Amygdala (tissue), 56 donors: Measurements from ENCODE around the gene ABCC4.

Experiments used
- DNase-seq, 56 donors: peaks; one replicate each; lab custom pipeline; 2025; lab: John Stamatoyannopoulos, UW

The ABCC4 gene

DNA sequence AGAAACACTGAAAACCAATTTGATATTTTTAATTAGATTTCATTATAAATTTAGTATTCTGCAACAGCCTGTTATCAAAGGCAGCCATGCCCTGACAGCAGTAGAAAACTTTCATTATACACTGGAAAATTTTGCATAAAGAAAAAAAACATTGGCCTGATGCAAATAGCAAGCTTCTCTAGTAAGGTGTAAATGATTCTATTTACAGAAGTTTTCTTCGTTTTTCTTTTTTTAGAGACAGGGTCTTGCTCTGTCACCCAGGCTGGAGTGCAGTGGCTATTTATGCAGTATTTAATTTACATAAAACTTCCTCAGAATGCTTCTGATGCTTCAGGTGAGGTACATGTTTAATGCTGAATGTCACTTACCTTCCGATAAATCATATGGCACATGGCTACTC, 67.0 kb downstream of the ABCC4 start:
- no peak for DNase-seq

DNA sequence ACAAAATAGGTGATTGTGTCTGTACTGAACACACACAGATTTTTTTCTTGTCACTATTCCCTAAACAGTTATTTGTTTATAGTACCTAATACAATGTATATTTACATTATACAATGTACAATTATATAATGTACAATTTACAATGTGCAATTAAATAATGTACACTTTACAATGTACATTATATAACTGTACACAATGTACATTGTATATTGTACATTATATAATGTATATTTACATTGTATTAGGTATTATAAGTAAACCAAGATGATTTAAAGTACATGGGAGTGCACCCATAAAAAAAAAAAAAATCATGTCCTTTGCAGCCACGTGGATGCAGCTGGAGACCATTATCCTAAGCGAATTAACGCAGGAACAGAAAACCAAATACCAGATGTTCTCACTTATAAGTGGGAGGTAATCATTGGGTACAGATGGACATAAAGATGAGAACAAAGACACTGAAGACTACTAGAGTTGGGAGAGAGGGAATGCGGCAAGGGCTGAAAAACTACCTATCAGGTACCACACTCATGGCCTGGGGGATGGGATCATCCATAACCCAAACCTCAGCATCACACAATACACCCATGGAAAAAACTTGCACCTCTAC, 68.1 kb downstream of the ABCC4 start:
- no peak for DNase-seq

DNA sequence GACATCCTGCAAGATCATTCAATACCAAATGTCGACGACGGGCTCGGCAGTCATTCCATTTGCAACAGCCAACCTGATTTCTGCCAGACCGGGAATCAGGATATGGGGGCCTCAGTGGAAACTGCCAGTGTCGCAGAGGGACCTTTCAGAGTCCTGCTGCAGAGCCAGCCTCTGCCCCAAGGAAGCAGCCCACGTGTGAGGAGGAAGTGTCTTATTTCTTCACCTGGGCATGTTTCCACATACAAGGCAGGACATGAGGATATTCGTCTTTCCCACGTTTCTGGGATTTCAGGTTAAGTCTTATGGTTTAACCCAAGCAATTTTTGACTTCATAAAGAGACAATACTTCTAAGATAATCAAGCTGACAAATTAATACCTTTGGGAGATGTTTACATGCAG, 69.9 kb downstream of the ABCC4 start:
- DNase-seq: no peak

DNA sequence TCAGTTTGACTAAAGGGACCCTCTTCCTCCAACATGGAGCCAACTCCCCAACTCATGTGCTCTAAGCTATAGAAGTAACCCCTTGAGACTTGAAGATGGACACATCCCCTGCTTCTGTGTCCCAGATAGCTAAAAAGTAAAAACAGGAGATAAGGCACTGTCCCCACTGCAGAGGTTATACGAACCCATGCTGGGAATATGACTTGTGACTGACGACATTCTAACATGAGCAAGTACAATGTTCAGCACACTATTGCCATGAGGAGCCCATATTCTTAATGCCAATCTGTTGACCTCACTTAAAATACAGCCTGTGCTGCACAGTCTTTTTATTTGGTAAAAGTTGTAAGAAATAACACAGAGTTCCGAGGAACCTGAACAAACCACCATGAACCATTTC, 71.4 kb downstream of the ABCC4 start:
- DNase-seq: no peak

DNA sequence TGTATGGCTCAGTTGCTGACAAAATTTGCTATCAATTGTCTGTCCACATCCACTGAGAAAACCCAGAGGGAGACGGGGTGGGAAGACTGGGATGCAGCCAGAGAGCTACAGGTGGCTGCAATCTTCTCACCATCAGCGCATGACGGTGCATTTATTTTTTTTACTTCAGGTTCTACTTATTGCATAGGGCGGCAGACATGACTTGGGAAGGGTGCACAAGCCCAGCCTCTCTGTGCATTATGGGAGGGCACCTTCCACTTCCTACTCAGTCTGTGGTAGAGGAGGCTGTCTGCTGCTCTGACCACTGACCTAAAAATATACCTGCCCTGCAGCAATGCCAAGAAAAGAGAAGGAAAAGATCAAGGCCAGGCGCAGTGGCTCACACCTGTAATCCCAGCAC, 73.1 kb downstream of the ABCC4 start:
- peak in 1 of 56 donors; percentile 3 for DNase-seq

DNA sequence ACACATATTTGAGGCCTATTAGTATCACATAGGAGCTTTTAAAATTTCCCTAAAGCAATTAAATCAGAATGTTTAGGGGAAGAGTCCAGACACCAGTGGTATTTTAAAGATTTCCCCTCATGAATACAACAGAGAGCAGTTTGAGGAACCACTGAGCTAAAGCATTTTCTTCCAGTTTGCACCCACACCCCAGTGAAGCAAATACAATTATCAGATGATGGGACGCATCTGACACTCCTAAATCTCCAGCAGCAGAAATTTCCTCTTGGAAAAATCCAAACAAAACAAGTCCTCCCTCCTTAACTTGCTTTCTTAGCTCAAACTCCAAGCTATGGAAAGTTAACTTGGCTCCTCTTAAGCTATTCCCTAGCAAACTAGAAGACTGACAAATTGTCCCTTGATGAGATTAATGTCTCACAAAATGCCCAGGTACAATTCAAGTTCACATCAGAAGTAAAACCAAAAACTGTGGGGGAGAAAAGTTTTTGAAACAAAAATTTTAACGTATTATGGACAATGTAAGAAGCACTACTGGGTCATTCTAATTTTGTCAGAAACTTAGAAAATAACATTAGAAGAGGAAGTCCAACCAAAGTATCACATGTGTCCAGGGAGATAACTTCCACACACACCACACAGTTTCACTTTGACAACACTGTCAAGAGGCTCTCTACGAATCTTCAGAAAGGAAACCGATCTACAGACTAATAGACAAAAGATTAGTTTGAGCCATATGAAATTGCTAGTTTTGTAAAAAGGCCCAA, 74.1 kb downstream of the ABCC4 start:
- no peak for DNase-seq

DNA sequence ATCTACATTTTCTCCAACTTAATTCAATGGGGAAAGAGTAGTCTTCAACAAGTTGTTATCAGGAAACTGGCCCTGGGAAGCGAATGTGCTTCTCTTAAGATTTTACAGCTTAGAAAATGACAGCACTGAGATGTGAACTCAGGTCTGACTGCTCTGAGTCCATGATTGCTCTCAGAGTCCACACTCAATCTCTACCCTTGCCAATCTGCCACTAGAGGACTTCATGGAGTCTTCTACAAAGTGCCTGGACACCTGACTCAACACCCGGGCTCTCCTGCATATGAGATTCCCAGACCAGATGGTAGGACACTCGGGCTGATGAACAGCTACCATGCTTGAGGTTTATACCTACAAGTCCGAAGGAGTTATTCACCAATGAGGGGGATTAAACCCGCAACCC, 74.8 kb downstream of the ABCC4 start:
- no peak for DNase-seq

DNA sequence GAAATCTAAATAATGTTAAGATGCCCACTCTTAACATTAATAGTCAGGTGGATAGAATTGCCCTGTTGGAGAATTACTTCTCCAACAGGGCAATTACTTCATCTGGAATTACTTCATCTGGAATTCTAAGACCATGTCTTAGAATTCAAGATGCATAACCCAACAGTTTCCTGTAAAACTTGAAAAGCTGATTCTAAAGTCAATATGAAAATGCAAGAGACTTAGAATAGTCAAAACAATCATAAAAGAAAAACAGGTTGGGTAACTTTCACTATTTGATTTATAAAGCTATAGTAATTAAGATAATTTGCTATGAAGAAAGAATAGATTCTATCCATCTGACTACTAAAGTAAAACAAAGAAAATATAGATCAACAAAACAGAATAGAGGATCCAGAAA, 75.2 kb downstream of the ABCC4 start:
- DNase-seq: no peak

DNA sequence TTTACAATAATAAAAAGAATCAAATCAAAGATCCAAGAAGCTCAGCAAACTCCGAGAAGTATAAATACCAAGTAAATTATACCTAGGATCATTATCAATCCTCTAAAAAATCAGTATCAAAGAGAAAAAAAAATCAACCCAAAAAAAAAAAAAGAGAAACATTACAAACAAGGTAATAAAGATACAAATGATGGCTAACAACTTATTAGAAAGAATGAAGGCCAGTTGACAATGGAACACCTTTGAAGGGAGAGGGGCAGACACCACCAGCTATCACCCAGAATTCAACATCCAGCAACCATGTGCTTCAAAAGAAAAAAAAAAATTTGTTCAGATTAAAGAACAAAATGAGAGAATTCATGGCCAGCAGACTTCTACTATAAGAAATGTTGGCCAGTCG, 77.2 kb downstream of the ABCC4 start:
- no peak for DNase-seq

DNA sequence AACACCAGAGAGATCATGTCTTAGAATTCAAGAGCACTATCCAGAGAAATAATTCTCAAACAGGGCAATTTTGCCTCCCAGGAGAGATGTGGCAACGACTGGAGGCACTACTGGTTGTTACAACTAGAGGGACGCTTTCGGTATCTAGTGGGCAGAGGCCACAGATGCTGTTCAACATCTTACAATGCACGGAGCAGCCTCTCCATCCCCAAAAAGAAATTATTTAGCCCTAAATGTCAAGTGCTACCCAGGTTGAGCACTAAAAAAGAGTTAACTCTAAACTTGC, 78.6 kb downstream of the ABCC4 start:
- no peak for DNase-seq

DNA sequence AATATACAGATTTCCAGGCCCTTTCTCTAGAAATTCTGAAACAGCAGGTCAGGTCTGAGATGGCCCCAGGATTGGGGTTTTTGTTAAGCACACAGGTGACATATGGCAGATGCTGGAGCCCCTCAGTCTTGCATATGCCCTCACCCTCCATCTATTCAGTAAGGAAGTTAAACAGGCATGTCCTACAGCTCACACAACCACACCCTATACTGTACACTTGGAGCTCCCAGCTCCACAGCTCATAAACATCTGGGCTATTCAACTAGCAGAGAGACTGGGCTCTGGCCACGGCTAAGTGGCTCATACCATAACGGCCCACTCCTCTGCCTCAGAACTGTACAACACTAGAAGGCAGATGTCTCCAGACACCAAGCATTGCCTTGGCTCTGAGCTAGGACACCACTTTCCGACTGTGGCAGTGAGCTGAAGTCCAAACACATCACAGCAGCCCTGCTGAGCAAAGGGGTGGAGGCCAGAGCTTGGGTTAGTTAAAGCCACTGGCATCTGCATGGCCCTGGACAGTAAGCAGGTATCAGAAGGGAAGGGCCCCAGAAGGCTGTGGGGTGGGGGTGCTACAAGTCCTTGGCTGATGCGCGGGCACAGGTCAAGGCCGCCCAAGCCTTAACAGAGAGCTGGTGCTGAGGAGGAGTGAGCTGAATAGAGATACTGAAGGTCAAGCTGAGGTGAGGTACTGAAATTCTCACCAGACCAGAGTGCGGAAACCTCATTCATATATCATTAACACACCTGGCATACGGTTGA, 79.1 kb downstream of the ABCC4 start:
- DNase-seq: no peak

DNA sequence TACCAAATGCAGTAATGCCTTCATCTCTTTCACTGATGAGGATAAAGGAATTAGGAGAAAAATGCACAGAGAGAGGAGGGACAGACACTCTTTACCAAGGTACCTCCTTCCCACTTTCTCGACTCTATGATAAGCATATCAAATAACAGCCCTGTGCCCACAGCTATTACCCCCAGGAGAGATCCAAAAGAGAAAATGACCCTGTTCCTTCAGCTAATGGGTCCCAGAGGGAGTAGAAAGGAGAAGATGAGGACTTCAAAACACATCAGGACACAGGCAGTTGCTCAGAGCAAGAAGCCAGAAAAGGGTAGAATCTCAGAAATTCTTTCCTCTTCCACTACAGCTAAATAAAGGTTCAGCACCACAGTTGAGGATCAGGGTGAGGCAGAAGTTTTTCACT, 80.6 kb downstream of the ABCC4 start:
- no peak for DNase-seq

DNA sequence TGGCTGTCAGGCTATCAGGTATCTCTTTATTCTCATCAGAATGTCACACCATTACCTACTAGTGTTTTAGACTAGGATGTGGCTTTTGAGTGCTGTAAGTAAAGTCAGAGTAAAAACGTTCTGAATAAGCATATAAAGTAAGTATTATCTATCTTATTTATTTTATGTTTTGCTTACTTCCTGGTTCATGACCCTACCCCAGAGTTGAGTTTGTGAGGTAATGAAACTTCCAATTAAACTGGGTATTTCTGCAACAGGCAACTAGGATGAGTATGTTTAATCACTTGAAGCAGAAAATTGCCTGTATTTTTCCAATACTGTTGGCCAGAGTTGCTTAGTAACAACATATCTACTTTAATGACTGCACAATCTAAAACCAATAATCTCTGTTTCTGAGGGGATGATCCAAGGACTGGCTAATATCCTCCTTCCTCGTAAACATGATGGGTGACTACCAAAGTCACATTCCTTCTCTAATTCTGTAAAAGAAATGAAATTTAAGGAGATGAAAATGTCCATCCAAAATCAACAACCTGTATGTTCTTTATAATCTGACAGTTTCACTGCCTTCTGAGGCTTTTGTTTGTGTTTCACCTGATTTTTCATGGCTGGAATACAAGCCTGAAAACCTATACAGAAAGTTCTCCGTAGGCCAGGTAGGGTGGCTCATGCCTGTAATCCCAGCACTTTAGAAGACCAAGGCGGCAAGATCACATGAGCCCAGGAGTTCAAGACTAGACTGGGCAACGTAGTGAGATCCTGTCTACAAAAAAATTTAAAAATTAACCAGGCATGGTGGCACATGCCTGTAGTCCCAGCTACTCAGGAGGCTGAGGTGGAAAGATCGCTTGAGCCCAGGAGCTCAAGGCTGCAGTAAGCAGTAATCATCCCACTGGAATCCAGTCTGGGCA, 83.1 kb downstream of the ABCC4 start:
- DNase-seq: no peak

DNA sequence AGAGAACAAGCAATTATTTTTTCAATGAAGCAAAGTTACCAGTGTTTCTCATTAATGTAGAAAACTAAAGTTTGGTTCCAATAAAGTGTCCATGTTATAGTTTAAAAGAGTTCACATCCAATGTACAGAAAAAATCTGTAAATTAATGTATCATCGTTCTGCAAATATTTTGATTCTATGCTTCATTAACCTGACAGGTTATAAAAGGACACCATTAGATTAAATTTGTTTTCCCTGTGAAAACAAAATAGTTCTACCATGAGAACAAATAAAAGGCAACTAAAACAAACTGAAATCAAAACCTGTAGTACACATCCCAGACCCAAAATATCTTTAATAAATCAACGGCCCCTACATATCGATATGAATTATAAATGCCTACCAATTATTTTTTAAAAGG, 85.1 kb downstream of the ABCC4 start:
- DNase-seq: no peak

DNA sequence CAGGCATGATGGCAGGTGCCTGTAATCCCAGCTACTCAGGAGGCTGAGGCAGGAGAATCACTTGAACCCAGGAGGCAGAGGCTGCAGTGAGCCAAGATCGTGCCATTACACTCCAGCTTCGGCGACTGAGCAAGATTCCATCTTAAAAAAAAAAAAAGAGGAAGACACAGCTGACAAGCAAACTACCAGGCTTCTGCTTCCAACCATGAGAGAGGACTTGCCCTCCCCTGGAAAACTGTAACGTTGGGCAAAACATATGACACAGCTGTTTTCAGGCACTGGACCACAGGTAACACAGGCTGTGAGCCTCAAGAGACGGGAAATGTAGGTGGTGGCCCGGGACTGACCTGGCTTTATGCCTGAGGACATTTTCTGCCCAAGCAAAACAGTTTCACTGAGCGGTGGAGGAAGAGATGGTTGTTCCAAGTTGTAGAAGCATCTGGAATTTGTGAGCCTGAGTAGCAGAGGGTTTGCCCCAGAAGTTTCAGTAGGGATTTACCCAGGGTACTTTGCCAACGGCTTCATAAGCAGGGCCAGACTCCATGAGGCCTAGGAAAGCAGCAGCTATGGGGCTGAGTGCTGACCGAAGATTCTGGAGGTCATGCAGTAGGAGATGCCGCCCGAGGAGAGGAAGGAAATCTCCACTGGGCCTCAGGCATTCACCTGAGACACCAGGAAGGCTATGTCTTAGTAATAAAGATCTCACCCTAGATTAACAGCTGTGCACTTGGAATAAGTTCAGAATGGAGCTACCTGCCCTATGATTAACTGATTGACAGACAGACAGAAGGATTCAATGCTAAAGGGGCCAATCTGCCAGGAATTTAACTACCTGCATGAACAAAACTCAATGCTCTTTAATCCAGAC, 88.0 kb downstream of the ABCC4 start:
- DNase-seq: no peak

DNA sequence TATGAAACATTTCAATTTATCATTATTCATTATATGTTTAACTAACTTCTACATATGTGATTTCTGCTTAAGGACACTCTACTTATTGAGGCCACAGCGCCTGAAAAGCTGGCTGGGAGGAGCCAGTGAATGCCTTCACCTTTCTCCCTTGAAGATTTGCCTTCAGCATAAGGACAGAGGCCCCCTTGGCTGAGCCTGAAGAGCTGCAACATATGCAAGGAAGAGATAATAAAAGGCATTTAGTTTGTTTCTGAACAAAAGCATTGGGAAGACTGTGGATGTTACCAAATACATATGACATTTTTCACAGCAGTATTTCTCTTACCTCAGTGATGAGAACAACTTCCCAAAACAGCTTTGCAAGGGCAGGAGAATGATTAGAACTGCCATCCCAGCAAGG, 92.1 kb downstream of the ABCC4 start:
- no peak for DNase-seq

DNA sequence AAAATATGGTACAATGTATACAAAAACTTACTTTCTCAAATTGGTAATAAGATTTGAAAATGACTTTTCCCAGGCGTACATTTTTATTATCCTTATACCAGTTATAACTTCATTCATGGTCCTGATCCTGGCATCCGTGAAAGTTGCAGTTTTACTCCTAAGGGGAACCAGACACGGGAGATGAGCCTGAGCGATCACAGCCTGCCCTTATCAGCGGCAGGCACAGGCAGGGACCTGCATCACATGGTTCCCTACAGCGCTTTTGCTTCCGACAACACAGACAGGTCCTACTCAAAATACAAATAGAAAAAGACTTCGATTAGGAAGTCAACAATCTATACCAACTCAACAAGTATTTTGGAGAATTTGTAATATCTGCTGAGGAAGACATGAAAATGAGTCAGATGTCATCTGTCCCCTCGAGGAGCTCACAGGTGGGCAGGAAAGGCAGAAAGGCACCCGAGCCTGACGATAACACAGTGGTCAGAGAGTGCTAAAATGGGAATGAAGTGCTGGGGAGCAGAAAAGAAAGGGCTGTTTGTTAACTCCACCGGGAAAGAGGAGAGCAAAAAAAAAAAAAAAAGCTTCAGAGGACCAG, 93.4 kb downstream of the ABCC4 start:
- DNase-seq: no peak

DNA sequence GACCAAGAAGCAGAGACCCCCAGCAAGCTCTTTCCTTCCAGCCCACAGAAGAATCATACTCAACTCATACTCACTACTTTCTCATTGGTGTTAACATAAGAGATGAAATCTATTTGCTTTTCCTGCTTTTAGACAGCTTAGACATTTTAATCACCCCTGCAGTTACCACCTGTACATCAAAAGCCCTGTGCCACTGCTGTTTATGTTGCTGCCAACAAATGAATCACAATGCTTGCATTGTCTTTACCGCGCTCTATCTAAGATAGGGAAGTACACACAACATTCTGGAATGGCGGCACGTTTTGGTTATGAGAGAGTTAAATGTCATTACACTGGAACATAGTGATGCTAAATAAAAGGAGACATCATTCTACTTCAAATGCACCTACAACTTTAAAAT, 95.1 kb downstream of the ABCC4 start:
- DNase-seq: no peak

DNA sequence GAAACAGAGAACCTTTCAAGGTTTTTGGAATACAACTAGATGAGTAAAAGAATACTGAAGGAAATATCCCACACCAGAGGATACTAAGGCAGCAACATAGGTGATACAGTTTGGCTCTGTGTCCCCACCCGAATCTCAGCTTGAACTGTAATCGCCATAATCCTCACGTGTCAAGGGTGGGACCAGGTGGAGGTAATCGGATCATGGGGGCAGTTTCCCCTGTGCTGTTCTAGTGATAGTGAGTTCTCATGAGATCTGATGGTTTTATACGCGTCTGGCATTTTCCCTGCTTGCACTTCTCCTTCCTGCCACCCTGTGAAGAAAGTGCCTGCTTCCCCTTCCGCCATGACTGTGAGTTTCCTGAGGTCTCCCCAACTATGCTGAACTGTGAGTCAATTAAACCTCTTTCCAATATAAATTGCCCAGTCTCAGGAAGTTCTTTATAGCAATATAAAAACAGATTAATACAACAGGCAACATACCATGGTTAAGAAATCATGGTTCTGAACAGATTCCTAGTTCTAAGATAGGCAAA, 97.0 kb downstream of the ABCC4 start:
- DNase-seq: peak in 2 of 56 donors; percentile 4 to 9
